ENCODE data around the gene ELP5.

The ELP5 gene

DNA sequence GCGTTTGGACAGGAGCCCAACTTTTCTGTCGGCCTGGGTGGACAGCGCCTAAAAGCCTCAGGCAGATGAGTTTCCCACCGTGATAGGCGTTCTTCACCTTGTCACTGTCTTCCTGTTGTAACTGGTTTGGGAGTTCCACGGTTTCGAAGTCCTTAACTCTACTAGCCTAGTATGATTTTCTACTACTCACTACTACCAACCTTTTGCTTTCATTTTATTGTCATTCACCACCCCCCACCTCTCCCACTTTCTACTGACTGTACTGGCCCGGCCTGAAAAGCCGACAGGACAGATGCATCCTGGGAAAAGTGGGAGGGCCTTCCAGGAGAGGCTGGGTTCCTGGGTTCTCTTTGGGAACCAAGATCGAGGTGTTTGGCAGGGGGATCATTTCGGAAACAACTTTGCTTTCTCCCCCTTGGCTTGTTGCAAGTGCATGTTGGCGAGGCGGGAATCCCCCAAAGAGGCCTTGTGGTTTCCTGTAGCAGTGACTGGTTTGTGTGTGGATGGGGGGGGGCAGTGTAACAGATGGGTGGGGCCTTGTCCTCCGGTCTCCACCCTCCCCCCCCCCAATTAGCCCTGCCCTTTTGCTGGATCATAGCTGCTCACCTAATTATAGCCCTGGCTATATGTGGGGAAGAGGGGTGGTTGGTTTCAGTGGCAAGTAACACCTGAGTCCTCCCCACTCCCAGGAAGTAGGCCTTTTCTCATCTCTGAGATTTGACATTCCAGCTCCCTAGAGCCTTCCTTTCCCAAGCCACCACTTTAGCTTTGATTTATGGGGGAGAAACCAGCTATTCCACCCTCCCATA, 56.8 kb downstream of the ELP5 start:
- TF ChIP-seq, protein P1, sequence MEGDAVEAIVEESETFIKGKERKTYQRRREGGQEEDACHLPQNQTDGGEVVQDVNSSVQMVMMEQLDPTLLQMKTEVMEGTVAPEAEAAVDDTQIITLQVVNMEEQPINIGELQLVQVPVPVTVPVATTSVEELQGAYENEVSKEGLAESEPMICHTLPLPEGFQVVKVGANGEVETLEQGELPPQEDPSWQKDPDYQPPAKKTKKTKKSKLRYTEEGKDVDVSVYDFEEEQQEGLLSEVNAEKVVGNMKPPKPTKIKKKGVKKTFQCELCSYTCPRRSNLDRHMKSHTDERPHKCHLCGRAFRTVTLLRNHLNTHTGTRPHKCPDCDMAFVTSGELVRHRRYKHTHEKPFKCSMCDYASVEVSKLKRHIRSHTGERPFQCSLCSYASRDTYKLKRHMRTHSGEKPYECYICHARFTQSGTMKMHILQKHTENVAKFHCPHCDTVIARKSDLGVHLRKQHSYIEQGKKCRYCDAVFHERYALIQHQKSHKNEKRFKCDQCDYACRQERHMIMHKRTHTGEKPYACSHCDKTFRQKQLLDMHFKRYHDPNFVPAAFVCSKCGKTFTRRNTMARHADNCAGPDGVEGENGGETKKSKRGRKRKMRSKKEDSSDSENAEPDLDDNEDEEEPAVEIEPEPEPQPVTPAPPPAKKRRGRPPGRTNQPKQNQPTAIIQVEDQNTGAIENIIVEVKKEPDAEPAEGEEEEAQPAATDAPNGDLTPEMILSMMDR (IDR thresholded peaks at IDR 0.05; ENCODE audit: borderline replicate concordance, insufficient read depth, low read depth, low read length) = no peak
- peak overlapping the region; percentile 91 for H3K4me3 ChIP-seq (ENCODE audit: low read depth, low read length)
